ENCODE measurements around the gene KRTAP6-1. TPM values are rescaled to one million over a fixed set of nuclear protein-coding genes. Genes with fewer than 3 reads are reported as not detected.

The KRTAP6-1 gene
- total and polyA plus RNA-seq, 2 experiments from 2014 or later = not detected

GRCh38 chr21:30605968-30606367 lies 7.8 kb downstream of the KRTAP6-1 start:
- H3K4me2 ChIP-seq = no peak overlapping the region
- 80% methylated on average over 2 of the region's 2 CpGs for WGBS (ENCODE audit: low lambda C conversion rate, missing lambda C conversion rate)
- H3K4me3 ChIP-seq = no peak overlapping the region
- no peak overlapping the region for H3K27ac ChIP-seq
- H3K27me3 ChIP-seq = no peaks in the 10 kb centered on the region
- TF ChIP-seq CTCF (IDR thresholded peaks at IDR 0.05; ENCODE audit: poor library complexity) = no peak
- TF ChIP-seq EZH2 (IDR thresholded peaks at IDR 0.05; ENCODE audit: borderline replicate concordance) = no peak
- no peak for TF ChIP-seq EZH2phosphoT487 (IDR thresholded peaks at IDR 0.05; ENCODE audit: low read depth, severe bottlenecking, unreplicated experiment)
- H3K4me1 ChIP-seq (ENCODE audit: insufficient read depth) = no peaks in the 10 kb centered on the region
- H4K20me1 ChIP-seq (ENCODE audit: insufficient read depth, poor library complexity, severe bottlenecking) = no peaks in the 10 kb centered on the region
- no peak overlapping the region for H2AFZ ChIP-seq
- no peaks in the 10 kb centered on the region for H3K9me2 ChIP-seq (replicated peaks; ENCODE audit: insufficient read depth)
- no peaks in the 10 kb centered on the region for H3K36me3 ChIP-seq (replicated peaks; ENCODE audit: insufficient read depth, low read depth)
- no peaks in the 10 kb centered on the region for H3K79me2 ChIP-seq
- no peak for DNase-seq (ENCODE audit: low spot score)
- no peaks in the 10 kb centered on the region for H3K9me3 ChIP-seq (ENCODE audit: low read depth)

GRCh38 chr21:30600787-30601186 lies 12.9 kb downstream of the KRTAP6-1 start, which contains the start of gene KRTAP22-1:
Gene KRTAP22-1 (plus strand): TSS chr21:30601087.
- H3K4me2 ChIP-seq = no peak within 1 kb of the TSS
- no peaks in the 10 kb centered on the region for H3K27me3 ChIP-seq
- no peak for DNase-seq (ENCODE audit: low spot score)
- H3K27ac ChIP-seq = no peak within 1 kb of the TSS
- no peaks in the 10 kb centered on the region for H3K9me3 ChIP-seq (ENCODE audit: low read depth)
- H3K9me2 ChIP-seq (replicated peaks; ENCODE audit: insufficient read depth) = no peaks in the 10 kb centered on the region
- H2AFZ ChIP-seq = no peak within 1 kb of the TSS
- TF ChIP-seq CTCF (IDR thresholded peaks at IDR 0.05; ENCODE audit: poor library complexity) (no peak), EZH2 (IDR thresholded peaks at IDR 0.05; ENCODE audit: borderline replicate concordance) (no peak), EZH2phosphoT487 (IDR thresholded peaks at IDR 0.05; ENCODE audit: low read depth, severe bottlenecking, unreplicated experiment) (no peak)
- 0% methylated on average over 1 of the region's 1 CpG for WGBS (ENCODE audit: low lambda C conversion rate, missing lambda C conversion rate)
- no peaks in the 10 kb centered on the region for H3K79me2 ChIP-seq
- H3K36me3 ChIP-seq (replicated peaks; ENCODE audit: insufficient read depth, low read depth) = no peaks in the 10 kb centered on the region
- H3K4me3 ChIP-seq = no peak within 1 kb of the TSS
- no peaks in the 10 kb centered on the region for H4K20me1 ChIP-seq (ENCODE audit: insufficient read depth, poor library complexity, severe bottlenecking)
- no peaks in the 10 kb centered on the region for H3K4me1 ChIP-seq (ENCODE audit: insufficient read depth)

- Histone ChIP-seq H3K9me3 (ENCODE audit: low read depth) (no peaks in the 10 kb centered on the region), H3K27me3 (no peaks in the 10 kb centered on the region), H4K20me1 (ENCODE audit: insufficient read depth, poor library complexity, severe bottlenecking) (no peaks in the 10 kb centered on the region), H2AFZ (no peak within 1 kb of the TSS), H3K27ac (no peak within 1 kb of the TSS), H3K4me2 (no peak within 1 kb of the TSS), H3K36me3 (replicated peaks; ENCODE audit: insufficient read depth, low read depth) (no peaks in the 10 kb centered on the region), H3K79me2 (no peaks in the 10 kb centered on the region), H3K9me2 (replicated peaks; ENCODE audit: insufficient read depth) (no peaks in the 10 kb centered on the region), H3K4me1 (ENCODE audit: insufficient read depth) (no peaks in the 10 kb centered on the region), H3K4me3 (no peak within 1 kb of the TSS)
- WGBS (ENCODE audit: low lambda C conversion rate, missing lambda C conversion rate) = 92% methylated on average over 6 of the region's 6 CpGs
- TF ChIP-seq EZH2 (IDR thresholded peaks at IDR 0.05; ENCODE audit: borderline replicate concordance) = no peak
- DNase-seq (ENCODE audit: low spot score) = no peak
Measured at GRCh38 chr21:30598802-30599201, 14.9 kb downstream of the KRTAP6-1 start, which contains the start of gene KRTAP6-2. Gene KRTAP6-2 (minus strand): TSS chr21:30598902. CDS start chr21:30598874, 28 bp downstream.

- H3K36me3 ChIP-seq (replicated peaks; ENCODE audit: insufficient read depth, low read depth) = no peaks in the 10 kb centered on the region
- no peak within 1 kb of the TSS for H3K4me2 ChIP-seq
- H3K4me1 ChIP-seq (ENCODE audit: insufficient read depth) = no peaks in the 10 kb centered on the region
- no peak within 1 kb of the TSS for H2AFZ ChIP-seq
- no peaks in the 10 kb centered on the region for H3K79me2 ChIP-seq
- no peaks in the 10 kb centered on the region for H4K20me1 ChIP-seq (ENCODE audit: insufficient read depth, poor library complexity, severe bottlenecking)
- no peak within 1 kb of the TSS for H3K27ac ChIP-seq
- no peak within 1 kb of the TSS for H3K4me3 ChIP-seq
- no peaks in the 10 kb centered on the region for H3K27me3 ChIP-seq
- DNase-seq (ENCODE audit: low spot score) = no peak
- no peak for TF ChIP-seq EZH2phosphoT487 (IDR thresholded peaks at IDR 0.05; ENCODE audit: low read depth, severe bottlenecking, unreplicated experiment)
- TF ChIP-seq EZH2 (IDR thresholded peaks at IDR 0.05; ENCODE audit: borderline replicate concordance) = no peak
- no peak for TF ChIP-seq CTCF (IDR thresholded peaks at IDR 0.05; ENCODE audit: poor library complexity)
- no peaks in the 10 kb centered on the region for H3K9me2 ChIP-seq (replicated peaks; ENCODE audit: insufficient read depth)
- no peaks in the 10 kb centered on the region for H3K9me3 ChIP-seq (ENCODE audit: low read depth)
- 93% methylated on average over 4 of the region's 4 CpGs for WGBS (ENCODE audit: low lambda C conversion rate, missing lambda C conversion rate)
Measured at GRCh38 chr21:30592140-30592539, 21.6 kb downstream of the KRTAP6-1 start, which contains the start of gene KRTAP6-3. Gene KRTAP6-3 (plus strand): TSS chr21:30592440. CDS start chr21:30592446, 6 bp downstream.

Data from hepatocyte (in vitro differentiated cells).